NCI-H2227 (cell line): ENCODE measurements around the gene SCTR.

Experiments
- DNase-seq: peaks from one replicate; lab custom pipeline; 2025; ENCODE audit not compliant: unreplicated experiment; lab: John Stamatoyannopoulos, UW

SCTR gene

GRCh38 chr2:119448427-119449141 is 75.7 kb downstream of the SCTR start:
- DNase-seq: no peak

- DNase-seq: no peak
Observed at GRCh38 chr2:119446037-119446436, 78.2 kb downstream of the SCTR start.

GRCh38 chr2:119442850-119443249 is 81.4 kb downstream of the SCTR start:
- DNase-seq: no peak

- no peak for DNase-seq
Observed at GRCh38 chr2:119442226-119442619, 82.1 kb downstream of the SCTR start.

GRCh38 chr2:119441376-119442225 is 82.7 kb downstream of the SCTR start:
- no peak for DNase-seq

GRCh38 chr2:119440873-119441272 is 83.4 kb downstream of the SCTR start:
- DNase-seq: no peak

GRCh38 chr2:119440501-119440870 is 83.8 kb downstream of the SCTR start:
- no peak for DNase-seq

- no peak for DNase-seq
Observed at GRCh38 chr2:119439574-119440500, 84.4 kb downstream of the SCTR start.

- no peak for DNase-seq
Observed at GRCh38 chr2:119438726-119439284, 85.5 kb downstream of the SCTR start.

GRCh38 chr2:119438128-119438656 is 86.1 kb downstream of the SCTR start:
- DNase-seq: no peak

GRCh38 chr2:119436993-119437772 is 87.1 kb downstream of the SCTR start:
- DNase-seq: no peak

- no peak for DNase-seq
Observed at GRCh38 chr2:119435953-119436297, 88.4 kb downstream of the SCTR start.

- DNase-seq: no peak
Observed at GRCh38 chr2:119435081-119435952, 89.0 kb downstream of the SCTR start.

GRCh38 chr2:119434664-119435063 is 89.6 kb downstream of the SCTR start:
- DNase-seq: no peak

GRCh38 chr2:119433636-119434327 is 90.5 kb downstream of the SCTR start:
- no peak for DNase-seq

GRCh38 chr2:119432851-119433522 is 91.3 kb downstream of the SCTR start:
- no peak for DNase-seq

- DNase-seq: no peak
Observed at GRCh38 chr2:119431976-119432850, 92.1 kb downstream of the SCTR start.
